H1 (cell line): ENCODE data around the gene TCIRG1.

Experiments
- CBX5 ChIP-seq: fragments of 300-800, 300-1000 bp; sonication (generic); IDR thresholded peaks from 2 replicates; pipeline ENCODE4 v1.7.1; 2016; ENCODE audit warnings: antibody characterized with exemption, low read length, low read depth
- CTCF ChIP-seq, 3 experiments: IDR thresholded peaks; 1 replicate in 2 of 3; 2 replicates in 1 of 3; pipeline versions ENCODE4 v1.5.1 to v1.6.1; 2011; ENCODE audit warnings: low read length in 3 of 3, mild to moderate bottlenecking in 3 of 3, inconsistent platforms in 2 of 3, low read depth in 1 of 3, moderate library complexity in 1 of 3; ENCODE audit not compliant: insufficient read depth in 1 of 3; ENCODE audit errors: control extremely low read depth in 1 of 3

- TF ChIP-seq CTCF (IDR thresholded peaks at IDR 0.05; ENCODE audit: control extremely low read depth in 1 of 3, insufficient read depth in 1 of 3, low read depth in 1 of 3, low read length in 3 of 3): no peak
- TF ChIP-seq CBX5: no peak
Measured at GRCh38 chr11:68064926-68065325, 26.1 kb downstream of the TCIRG1 start.
